ENCODE measurements around the gene ADAM33.

Gene ADAM33

DNA sequence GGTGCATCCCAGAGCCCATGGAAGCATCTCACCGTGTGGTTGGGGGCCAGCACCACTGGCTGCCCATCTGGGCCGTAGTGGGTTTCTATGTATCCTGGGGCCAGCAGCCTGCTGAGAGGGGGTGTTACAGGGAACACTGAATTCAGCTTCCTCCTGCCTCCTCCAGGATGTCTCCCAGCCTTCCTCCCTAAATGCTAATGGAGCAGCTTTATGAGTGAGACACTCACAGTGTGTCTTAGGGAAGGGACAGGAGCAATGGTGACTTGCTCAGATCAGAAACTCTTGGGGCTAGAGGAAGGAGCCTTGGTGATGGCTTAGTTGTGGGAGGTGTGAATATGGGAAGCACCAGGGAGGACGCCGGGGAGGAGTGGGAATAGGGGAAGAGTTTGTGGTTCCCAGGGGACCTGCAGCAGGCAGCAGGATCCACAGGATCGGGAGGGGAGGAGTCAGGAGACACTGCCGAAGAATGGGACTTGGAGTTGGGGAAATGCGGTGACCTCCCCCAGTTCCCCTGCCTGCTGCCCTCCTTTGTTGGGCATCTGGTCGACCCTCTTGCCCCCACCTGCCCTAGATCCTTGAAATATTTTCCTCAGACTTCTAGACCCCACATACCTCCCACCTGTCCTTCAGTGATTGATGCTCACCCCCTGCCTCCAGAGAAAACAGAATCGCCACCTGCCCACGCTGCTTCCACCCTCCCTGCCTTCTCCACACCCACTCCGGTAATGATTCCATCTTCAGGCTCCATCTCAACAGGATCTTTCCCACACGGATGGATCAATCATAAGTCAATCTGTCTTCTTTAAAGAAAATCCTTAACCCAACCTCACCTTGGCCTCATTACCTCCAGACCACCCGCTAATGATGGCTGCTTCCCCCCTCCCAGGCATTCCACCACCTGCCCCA is 6.6 kb downstream of the ADAM33 start:
- H3K27ac Mint-ChIP-seq = no peak overlapping the region
- H3K9me3 Mint-ChIP-seq = no peaks in the 10 kb centered on the region
- H3K36me3 Mint-ChIP-seq (ENCODE audit: low read depth) = no peaks in the 10 kb centered on the region
- peaks cover 37% of the 10 kb centered on the region for H3K4me1 Mint-ChIP-seq
- TF ChIP-seq, protein P1, sequence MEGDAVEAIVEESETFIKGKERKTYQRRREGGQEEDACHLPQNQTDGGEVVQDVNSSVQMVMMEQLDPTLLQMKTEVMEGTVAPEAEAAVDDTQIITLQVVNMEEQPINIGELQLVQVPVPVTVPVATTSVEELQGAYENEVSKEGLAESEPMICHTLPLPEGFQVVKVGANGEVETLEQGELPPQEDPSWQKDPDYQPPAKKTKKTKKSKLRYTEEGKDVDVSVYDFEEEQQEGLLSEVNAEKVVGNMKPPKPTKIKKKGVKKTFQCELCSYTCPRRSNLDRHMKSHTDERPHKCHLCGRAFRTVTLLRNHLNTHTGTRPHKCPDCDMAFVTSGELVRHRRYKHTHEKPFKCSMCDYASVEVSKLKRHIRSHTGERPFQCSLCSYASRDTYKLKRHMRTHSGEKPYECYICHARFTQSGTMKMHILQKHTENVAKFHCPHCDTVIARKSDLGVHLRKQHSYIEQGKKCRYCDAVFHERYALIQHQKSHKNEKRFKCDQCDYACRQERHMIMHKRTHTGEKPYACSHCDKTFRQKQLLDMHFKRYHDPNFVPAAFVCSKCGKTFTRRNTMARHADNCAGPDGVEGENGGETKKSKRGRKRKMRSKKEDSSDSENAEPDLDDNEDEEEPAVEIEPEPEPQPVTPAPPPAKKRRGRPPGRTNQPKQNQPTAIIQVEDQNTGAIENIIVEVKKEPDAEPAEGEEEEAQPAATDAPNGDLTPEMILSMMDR (IDR thresholded peaks at IDR 0.05; ENCODE audit: unreplicated experiment in 3 of 3) = no peak
- peaks cover 36% of the 10 kb centered on the region for H3K27me3 Mint-ChIP-seq (ENCODE audit: low read depth)
- H3K4me3 Mint-ChIP-seq = no peak overlapping the region

DNA sequence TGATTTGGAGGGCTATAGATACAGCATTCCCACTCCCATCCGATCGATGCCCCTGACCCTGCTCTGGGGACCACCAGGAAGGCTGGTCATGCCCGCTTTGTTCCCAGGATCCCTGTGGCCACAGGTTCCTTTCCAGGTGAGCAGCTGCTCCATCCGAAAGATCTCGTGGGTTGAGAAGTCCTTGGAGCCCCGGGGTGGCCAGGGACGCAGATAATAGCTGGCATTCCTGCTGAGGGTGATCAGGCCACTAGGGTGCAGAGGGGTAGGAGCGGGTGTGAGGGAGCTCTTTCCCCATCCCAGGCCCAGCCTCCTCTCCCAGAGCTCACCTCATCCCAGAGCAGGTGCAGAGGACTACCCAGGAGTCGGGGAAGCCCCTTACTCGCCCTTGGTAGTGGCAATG is 7.4 kb downstream of the ADAM33 start:
- Mint-ChIP-seq H3K27ac (no peak overlapping the region), H3K4me3 (no peak overlapping the region), H3K27me3 (ENCODE audit: low read depth) (peaks cover 36% of the 10 kb centered on the region), H3K36me3 (ENCODE audit: low read depth) (no peaks in the 10 kb centered on the region), H3K9me3 (no peaks in the 10 kb centered on the region), H3K4me1 (peaks cover 31% of the 10 kb centered on the region)
- TF ChIP-seq, protein P1 (IDR thresholded peaks at IDR 0.05; ENCODE audit: unreplicated experiment in 3 of 3) = no peak

DNA sequence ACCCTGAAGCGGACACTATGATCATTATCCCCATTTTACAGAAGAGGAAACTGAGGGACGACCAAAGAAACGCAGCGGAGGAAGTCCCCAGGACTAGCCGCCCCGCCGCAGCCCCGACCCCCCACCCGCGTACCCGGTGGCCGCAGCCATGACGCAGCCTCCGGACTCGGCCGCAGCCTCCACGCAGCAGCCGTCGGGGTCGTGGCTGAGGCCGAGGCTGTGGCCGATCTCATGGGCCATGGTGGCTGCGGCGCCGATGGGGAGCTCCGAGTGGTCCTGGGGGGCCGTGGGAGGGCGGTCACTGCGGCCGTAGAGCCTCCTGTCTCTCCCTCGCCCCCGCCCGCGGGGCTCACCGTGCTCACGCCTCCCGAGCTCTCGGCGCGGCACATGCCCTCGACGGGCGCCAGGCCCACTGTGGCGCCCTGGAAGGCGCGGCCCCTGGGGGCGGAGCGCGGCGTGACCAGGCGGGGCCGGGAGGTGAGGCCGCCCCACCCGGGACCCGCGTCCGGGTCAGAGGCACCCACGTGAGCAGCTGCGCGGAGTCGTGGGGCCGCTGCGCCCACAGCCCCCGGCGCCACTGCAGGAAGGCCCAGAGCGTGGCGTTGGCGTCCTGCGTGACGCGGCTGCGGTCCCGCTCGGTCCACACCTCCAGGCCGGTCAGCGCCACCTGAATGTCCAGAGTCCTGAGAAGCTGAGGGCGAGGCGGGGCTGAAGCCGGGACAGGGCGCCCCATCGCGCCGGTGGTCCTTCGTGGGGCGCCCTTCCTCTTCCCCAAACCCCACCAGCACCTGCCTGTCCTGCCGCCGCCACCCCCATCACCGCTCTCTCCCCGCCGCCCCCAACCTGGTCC is 8.4 kb downstream of the ADAM33 start:
- H3K4me1 Mint-ChIP-seq = peaks cover 21% of the 10 kb centered on the region
- H3K4me3 Mint-ChIP-seq = no peak overlapping the region

DNA sequence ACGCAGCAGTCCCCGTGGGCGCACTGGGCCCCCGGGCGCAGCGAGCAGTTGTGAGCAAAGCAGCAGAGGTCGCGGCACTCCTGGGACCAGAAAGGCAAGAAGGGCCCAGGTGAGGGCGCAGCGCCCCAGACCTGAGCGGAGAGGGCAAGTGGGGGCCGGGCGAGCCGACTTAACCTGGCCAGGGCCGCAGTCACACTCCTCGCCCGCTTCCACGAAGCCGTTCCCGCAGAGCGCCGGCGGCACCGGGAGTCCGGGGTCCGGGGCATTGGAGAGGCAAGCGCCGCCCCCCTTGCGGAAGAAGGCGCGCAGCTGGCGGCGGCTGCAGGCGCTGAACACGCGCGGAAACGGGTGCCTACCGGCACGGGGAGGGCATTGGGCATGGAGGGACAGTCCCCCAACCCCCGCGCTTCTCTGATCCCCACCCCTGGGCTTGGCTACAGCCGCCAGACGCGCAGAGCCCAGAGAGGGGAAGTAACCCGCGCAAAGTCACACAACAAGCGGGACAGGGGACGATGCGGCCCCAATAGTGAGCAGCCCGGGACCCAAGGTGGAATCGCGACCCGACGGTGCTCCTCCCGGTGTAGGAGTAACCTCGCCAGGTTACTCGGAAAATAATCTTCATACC is 9.2 kb downstream of the ADAM33 start:
- Mint-ChIP-seq H3K4me3 (no peak overlapping the region), H3K27me3 (ENCODE audit: low read depth) (peaks cover 39% of the 10 kb centered on the region), H3K36me3 (ENCODE audit: low read depth) (no peaks in the 10 kb centered on the region), H3K4me1 (peaks cover 13% of the 10 kb centered on the region), H3K27ac (no peak overlapping the region), H3K9me3 (no peaks in the 10 kb centered on the region)
- TF ChIP-seq, protein P1 (IDR thresholded peaks at IDR 0.05; ENCODE audit: unreplicated experiment in 3 of 3) = no peak

More for the DNA sequence above, 8.4 kb downstream of the ADAM33 start:
- Mint-ChIP-seq H3K27ac (no peak overlapping the region), H3K27me3 (ENCODE audit: low read depth) (peaks cover 39% of the 10 kb centered on the region), H3K36me3 (ENCODE audit: low read depth) (no peaks in the 10 kb centered on the region), H3K9me3 (no peaks in the 10 kb centered on the region)
- TF ChIP-seq, protein P1 (IDR thresholded peaks at IDR 0.05; ENCODE audit: unreplicated experiment in 3 of 3) = no peak

DNA sequence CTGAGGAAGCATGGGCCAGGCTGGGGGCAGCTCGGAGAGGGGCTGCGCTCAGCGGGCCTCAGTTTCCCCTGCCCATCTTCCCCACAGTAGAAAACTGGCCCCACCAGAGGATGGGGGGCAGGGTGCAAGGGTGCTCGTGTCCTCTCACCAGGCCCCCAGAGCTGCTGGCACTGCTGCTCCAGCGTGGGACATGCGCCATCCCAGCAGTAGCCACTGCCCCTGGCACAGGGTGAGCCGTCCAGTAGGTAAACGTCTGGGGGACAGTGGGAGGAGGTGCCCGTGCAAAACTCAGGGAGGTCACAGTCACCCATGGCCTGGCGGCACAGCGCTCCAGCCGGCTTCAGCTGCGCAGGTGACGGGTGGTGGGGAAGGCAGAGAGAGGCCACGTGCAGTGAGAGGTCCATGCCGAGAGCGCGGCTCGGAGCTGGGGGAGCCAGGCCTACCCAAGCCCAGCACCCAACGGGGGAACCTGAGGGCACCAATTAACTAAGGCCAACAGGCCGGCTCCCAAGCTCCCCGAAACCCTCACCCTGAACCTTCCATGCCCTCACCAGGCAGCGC is 9.7 kb downstream of the ADAM33 start:
- Mint-ChIP-seq H3K27ac (no peak overlapping the region), H3K4me3 (no peak overlapping the region), H3K36me3 (ENCODE audit: low read depth) (no peaks in the 10 kb centered on the region), H3K9me3 (no peaks in the 10 kb centered on the region), H3K4me1 (peaks cover 11% of the 10 kb centered on the region), H3K27me3 (ENCODE audit: low read depth) (peaks cover 41% of the 10 kb centered on the region)
- TF ChIP-seq, protein P1 (IDR thresholded peaks at IDR 0.05; ENCODE audit: unreplicated experiment in 3 of 3) = no peak
